Heart left ventricle (tissue), 16 donors: ENCODE measurements around the gene LYRM4. TPM values are rescaled to one million over a fixed set of nuclear protein-coding genes. Genes with fewer than 3 reads are reported as not detected.

Source experiments
- ATAC-seq, 4 donors: fragments of 200-7000 bp; cut with Tn5 transposase; one replicate each; pipeline ENCODE4 v1.9.1; 2020 to 2022; ENCODE audit warnings: moderate library complexity in 4 of 4, mild to moderate bottlenecking in 3 of 4, moderate number of reproducible peaks in 1 of 4
- DNase-seq, 5 donors: peaks; one replicate each; pipeline ENCODE4 v3.0.0-alpha.2; 2020
- H3K27ac ChIP-seq, 12 donors: fragments of 200-600 bp; sonication (generic) in 4 of 12; one replicate each; pipeline versions ENCODE4 v1.5.0 to v1.8.0; 2016 to 2022; ENCODE audit warnings: mild to moderate bottlenecking in 2 of 12
- H3K27me3 ChIP-seq, 9 donors: fragments of 200-600 bp; sonication (generic) in 2 of 9; one replicate each; pipeline versions ENCODE4 v1.5.1 to v1.8.0; 2016 to 2022; ENCODE audit warnings: mild to moderate bottlenecking in 3 of 9
- H3K36me3 ChIP-seq, 9 donors: fragments of 200-600 bp; sonication (generic) in 2 of 9; one replicate each; pipeline versions ENCODE4 v1.5.0 to v1.8.0; 2018 to 2022; ENCODE audit warnings: mild to moderate bottlenecking in 2 of 9
- H3K4me1 ChIP-seq, 12 donors: fragments of 200-600 bp; sonication (generic) in 4 of 12; one replicate each; pipeline versions ENCODE4 v1.5.0 to v1.8.0; 2016 to 2022; ENCODE audit warnings: mild to moderate bottlenecking in 3 of 12
- H3K4me3 ChIP-seq, 12 donors: fragments of 200-600 bp; sonication (generic) in 4 of 12; one replicate each; pipeline versions ENCODE4 v1.5.0 to v1.8.0; 2017 to 2022; ENCODE audit warnings: mild to moderate bottlenecking in 9 of 12, moderate library complexity in 4 of 12
- H3K9me3 ChIP-seq, 12 donors: fragments of 200-600 bp; sonication (generic) in 4 of 12; one replicate each; pipeline versions ENCODE4 v1.5.0 to v1.8.0; 2016 to 2022; ENCODE audit warnings: mild to moderate bottlenecking in 1 of 12
- POLR2A ChIP-seq, 2 donors: fragments of 450-650 bp; IDR thresholded peaks; one replicate each; pipeline ENCODE4 v1.6.1; 2017; ENCODE audit warnings: antibody characterized with exemption in 2 of 2, mild to moderate bottlenecking in 2 of 2, moderate library complexity in 2 of 2
- WGBS, 4 donors: extraction: QIAGEN DNeasy Blood & Tissue Kit in 2 of 4; methylation state at CpG; one replicate each; pipeline versions ENCODE4 v1.1.5 to v1.1.7; 2013 to 2018; 5-methylcytosine and 5-hydroxymethylcytosine counted together
- intact Hi-C, 10 donors: fragments of 100-400 bp; cut with DNase I; formaldehyde crosslinking; loops; one replicate each; pipeline versions ENCODE4 v1.11.1 to v1.14.2; 2022
- polyA plus RNA-seq, 2 donors: library from polyadenylated mRNA; stranded (reverse); fragments of 200-250 nt; gene quantifications; one replicate each; pipeline ENCODE4 v1.2.3, GENCODE V29; 2013
- total RNA-seq, 9 donors: library from RNA; depleted of rRNA in 2 of 9; stranded (reverse); fragments of >200 nt in 2 of 9; fragmentation: NEBNext Ultra II Directional in 3 of 9; extraction: Animal tissue kit (Norgen Biotek cat#: 25700) in 3 of 9; gene quantifications; one replicate each; pipeline versions ENCODE4 v1.1.0 to v1.2.4, GENCODE V29; 2016 to 2023
- TF ChIP-seq, protein P1 (sequence below), 12 donors: fragments of 200-600 bp; sonication (generic) in 4 of 12; IDR thresholded peaks; one replicate each; pipeline versions ENCODE4 v1.5.0 to v1.8.0; 2018 to 2022; ENCODE audit warnings: antibody characterized with exemption in 12 of 12, mild to moderate bottlenecking in 5 of 12
- donor health status: ischemic (EF 13 %, LVEDD 7.1; RV severe dilation, severe dysfunction).
- donor health status: healthy with polysubstance abuse.
- donor health status: DM: no; HTN: yes; CAD: no.
- donor health status: DM: no; HTN: no; CAD: no.
- donor health status: ischemic (EF 25% LVEDD 6.9; RV normal size, moderate dysfunction).
- donor health status: ischemic (EF 25% LVEDD 5.7; RV mildly dilated, moderate dysfunction).
- donor health status: healthy.
- donor health status: DM: yes; HTN: yes; CAD: no.
- donor health status: ischemic (EF 35%, LVEDD 5.7; RV mildly dilated, moderate dysfunction).
- donor health status: nonischemic (EF 11% LVEDD 7.7; RV severe dilation, severe dysfunction).
- donor health status: DM: yes; HTN: yes; CAD: no.
- donor health status: PGD.
- donor health status: ischemic (EF 29% LVEDD 5.4; RV normal size, mild dysfunction).
- donor health status: nonischemic (EF 23%, LVEDD 6.1; RV moderate dilation, normal function).

LYRM4 gene
- total and polyA plus RNA-seq, 11 donors: 18.8 to 39.7 (median 21.3) TPM

DNA sequence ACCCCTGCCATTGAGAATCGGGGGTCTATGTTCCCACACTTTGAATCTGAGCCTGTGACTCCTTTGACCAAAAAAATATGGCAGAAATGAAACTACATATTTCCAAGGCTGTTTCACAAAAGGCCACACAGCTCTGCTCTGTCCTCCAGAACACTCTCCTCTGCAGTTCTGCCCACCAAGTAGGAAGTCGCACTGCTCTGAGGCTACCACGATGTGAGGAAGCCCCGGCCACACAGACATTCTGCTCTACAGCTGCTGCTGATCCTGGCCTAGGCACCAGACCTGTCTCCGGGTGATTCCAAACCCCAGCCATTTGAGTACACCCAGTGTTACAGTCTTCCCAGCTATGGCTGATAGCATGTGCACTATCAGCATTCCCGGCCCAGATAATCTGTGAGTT lies 85.1 kb downstream of the LYRM4 start:
- 79 to 89% (median 80%) methylated on average over 6 of the region's 6 CpGs for WGBS, 4 donors
- Histone ChIP-seq H3K27ac (no peak overlapping the region), H3K27me3 (no peaks in the 10 kb centered on the region), H3K4me1 (peaks cover 0 to 12% (median 4%) of the 10 kb centered on the region in 12 donors), H3K36me3 (no peaks in the 10 kb centered on the region), H3K4me3 (no peak overlapping the region), H3K9me3 (no peaks in the 10 kb centered on the region)
- DNase-seq (no peak), ATAC-seq (no peak)
- intact Hi-C loops: no loop called here
- TF ChIP-seq, protein P1, sequence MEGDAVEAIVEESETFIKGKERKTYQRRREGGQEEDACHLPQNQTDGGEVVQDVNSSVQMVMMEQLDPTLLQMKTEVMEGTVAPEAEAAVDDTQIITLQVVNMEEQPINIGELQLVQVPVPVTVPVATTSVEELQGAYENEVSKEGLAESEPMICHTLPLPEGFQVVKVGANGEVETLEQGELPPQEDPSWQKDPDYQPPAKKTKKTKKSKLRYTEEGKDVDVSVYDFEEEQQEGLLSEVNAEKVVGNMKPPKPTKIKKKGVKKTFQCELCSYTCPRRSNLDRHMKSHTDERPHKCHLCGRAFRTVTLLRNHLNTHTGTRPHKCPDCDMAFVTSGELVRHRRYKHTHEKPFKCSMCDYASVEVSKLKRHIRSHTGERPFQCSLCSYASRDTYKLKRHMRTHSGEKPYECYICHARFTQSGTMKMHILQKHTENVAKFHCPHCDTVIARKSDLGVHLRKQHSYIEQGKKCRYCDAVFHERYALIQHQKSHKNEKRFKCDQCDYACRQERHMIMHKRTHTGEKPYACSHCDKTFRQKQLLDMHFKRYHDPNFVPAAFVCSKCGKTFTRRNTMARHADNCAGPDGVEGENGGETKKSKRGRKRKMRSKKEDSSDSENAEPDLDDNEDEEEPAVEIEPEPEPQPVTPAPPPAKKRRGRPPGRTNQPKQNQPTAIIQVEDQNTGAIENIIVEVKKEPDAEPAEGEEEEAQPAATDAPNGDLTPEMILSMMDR (IDR thresholded peaks at IDR 0.05): no peak
- TF ChIP-seq POLR2A (IDR thresholded peaks at IDR 0.05): no peak

DNA sequence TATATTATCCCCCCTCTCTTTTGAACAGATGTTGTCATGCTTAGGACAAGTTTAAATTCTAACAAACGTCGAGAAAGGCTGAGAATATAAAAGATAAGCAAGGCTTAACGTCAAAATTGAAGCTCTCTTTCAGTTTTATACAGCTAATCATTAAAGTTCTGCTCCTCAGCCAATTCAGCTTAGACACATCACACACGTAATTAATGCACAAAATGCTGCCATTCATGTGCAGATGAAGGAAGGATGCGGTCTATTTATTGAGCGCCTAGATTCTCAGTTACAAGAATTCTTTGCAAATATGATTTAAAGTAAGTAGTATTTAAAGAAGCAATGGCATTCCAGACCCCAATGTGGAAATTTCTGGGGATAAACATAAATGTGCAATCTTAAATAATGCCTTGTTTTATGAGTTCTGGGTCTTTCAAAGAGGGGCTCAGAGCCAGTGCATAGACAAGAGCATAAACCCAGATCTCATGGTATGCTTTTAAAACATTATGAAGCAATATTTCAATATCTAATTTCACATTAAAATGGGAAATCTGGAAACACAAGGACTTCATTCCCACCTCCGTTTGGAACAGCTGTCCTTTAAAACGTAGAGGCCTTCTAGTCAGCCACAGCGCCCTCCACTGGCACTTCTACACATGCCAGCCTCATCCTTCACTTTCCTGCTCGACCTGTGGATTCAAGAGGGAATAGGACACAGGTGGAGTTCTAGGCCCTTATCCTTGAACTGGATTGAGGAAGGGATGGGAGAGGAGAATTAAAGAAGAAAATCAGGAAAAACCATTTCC lies 85.8 kb downstream of the LYRM4 start:
- no peak for ATAC-seq
- no peak for DNase-seq
- peak overlapping the region in 9 of 12 donors; percentile 8 to 59 (median 41) for H3K27ac ChIP-seq
- 59 to 66% (median 61%) methylated on average over 10 of the region's 10 CpGs for WGBS, 4 donors
- H3K9me3 ChIP-seq: no peaks in the 10 kb centered on the region
- H3K4me3 ChIP-seq: peak overlapping the region in 4 of 12 donors; percentile 7 to 31 (median 13)
- TF ChIP-seq POLR2A (IDR thresholded peaks at IDR 0.05): no peak
- TF ChIP-seq, protein P1 (IDR thresholded peaks at IDR 0.05): peak in 4 of 12 donors; percentile 13 to 39 (median 21)
- H3K27me3 ChIP-seq: no peaks in the 10 kb centered on the region
- peaks cover 0 to 12% (median 4%) of the 10 kb centered on the region in 12 donors for H3K4me1 ChIP-seq
- no peaks in the 10 kb centered on the region for H3K36me3 ChIP-seq
- intact Hi-C loops: no loop called here

DNA sequence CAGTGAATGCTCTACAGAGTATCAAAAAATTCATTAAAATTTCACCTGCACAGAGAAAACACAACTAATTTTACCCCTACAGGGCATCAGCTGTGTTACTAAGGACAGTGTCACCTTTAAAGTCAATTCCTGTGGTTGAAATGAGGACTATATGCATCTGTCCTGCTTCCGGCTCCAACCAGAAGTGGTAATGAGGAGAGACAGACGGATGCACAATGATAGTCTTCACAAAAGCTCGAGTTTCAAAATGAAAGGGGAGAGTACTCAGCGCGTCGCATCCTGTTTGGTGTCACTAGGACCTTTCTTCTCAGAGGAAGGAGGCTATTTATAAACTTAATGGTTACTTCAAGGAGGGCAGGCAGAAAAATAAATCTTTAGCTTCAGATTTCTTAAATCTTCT lies 86.5 kb downstream of the LYRM4 start:
- ATAC-seq (peak in 3 of 4 donors; percentile 37 to 78 (median 39)), DNase-seq (no peak)
- no peaks in the 10 kb centered on the region for H3K27me3 ChIP-seq
- H3K4me3 ChIP-seq: peak overlapping the region in 5 of 12 donors; percentile 7 to 31 (median 15)
- no peaks in the 10 kb centered on the region for H3K9me3 ChIP-seq
- peaks cover 0 to 12% (median 4%) of the 10 kb centered on the region in 12 donors for H3K4me1 ChIP-seq
- TF ChIP-seq POLR2A (IDR thresholded peaks at IDR 0.05): no peak
- TF ChIP-seq, protein P1 (IDR thresholded peaks at IDR 0.05): no peak
- WGBS, 4 donors: 35 to 62% (median 52%) methylated on average over 6 of the region's 6 CpGs
- H3K27ac ChIP-seq: peak overlapping the region in 9 of 12 donors; percentile 8 to 59 (median 41)
- no peaks in the 10 kb centered on the region for H3K36me3 ChIP-seq
- intact Hi-C loops: no loop called here

DNA sequence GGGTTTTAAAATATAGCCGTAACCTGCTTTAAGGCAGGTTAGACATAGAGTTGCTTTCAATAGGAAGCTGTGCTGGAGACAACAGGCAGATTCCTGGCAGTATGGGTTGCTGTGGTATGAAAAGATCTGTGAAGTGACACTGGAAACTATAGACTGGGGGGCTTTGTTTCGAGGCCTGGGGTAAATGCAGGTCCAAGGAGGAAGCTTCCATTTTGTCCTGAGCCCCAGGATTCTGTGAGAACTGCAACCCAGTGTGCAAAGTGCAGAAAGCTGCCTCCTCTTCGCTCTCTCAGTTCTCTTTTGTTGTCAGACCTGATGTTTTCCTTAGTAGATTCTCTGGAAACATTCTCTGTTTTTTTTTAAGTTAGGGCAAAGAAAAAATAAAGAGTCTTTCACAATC lies 86.9 kb downstream of the LYRM4 start:
- no peaks in the 10 kb centered on the region for H3K36me3 ChIP-seq

More for the DNA sequence above, 86.9 kb downstream of the LYRM4 start:
- Histone ChIP-seq H3K27ac (peak overlapping the region in 7 of 12 donors; percentile 8 to 59 (median 47)), H3K4me3 (peak overlapping the region in 1 of 12 donors; percentile 15), H3K4me1 (peaks cover 0 to 12% (median 4%) of the 10 kb centered on the region in 12 donors), H3K9me3 (no peaks in the 10 kb centered on the region), H3K27me3 (no peaks in the 10 kb centered on the region)
- no peak for DNase-seq
- WGBS, 4 donors: 92 to 93% (median 92%) methylated on average over 3 of the region's 3 CpGs
- TF ChIP-seq, protein P1 (IDR thresholded peaks at IDR 0.05): no peak
- TF ChIP-seq POLR2A (IDR thresholded peaks at IDR 0.05): no peak
- no peak for ATAC-seq
- intact Hi-C loops: no loop called here
